ENCODE data around the gene ZNF787.

- no peak for TF ChIP-seq CTCF (IDR thresholded peaks at IDR 0.05 in 2 of 3, conservative IDR thresholded peaks at IDR 0.05 in 1 of 3; ENCODE audit: control insufficient read depth in 2 of 3, extremely low read depth in 1 of 3, insufficient read depth in 1 of 3, low read depth in 3 of 3, low read length in 3 of 3)
- TF ChIP-seq EZH2 (IDR thresholded peaks at IDR 0.05; ENCODE audit: borderline replicate concordance, control insufficient read depth, low read depth, low read length), result no peak
- TF ChIP-seq SPI1 (IDR thresholded peaks at IDR 0.05; ENCODE audit: borderline replicate concordance, insufficient read depth, low read depth, low read length), result no peak
- no peak for TF ChIP-seq BACH1 (IDR thresholded peaks at IDR 0.05; ENCODE audit: borderline replicate concordance)
- TF ChIP-seq CREM (IDR thresholded peaks at IDR 0.05; ENCODE audit: low read depth), result no peak
Measured at GRCh38 chr19:56083668-56084067, 37.4 kb downstream of the ZNF787 start.

Measured in GM12878 (cell line).